ENCODE measurements around the gene SEC62. TPM values are rescaled to one million over a fixed set of nuclear protein-coding genes. Genes with fewer than 3 reads are reported as not detected.

The SEC62 gene
- total RNA-seq, 1 donor from 2014 or later: 101 TPM

DNA sequence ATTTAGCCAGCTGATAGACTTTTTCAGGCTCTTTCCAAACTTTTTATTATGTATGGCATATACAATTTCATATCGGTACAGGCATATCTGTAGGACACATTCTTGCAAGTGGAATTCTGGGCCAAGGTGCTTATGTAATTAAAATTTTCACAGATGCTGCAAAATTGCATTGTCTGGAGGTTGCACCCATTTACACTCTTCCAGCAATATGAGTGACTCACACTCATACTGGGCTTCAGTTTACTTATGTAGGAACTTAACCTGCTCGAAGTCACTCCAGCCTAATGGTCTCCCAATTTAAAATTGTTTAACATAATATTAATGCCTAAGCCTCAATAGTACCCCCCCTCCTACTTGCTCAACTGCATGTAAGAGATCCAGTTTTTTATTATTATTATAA is 11.2 kb upstream of the SEC62 start:
- H3K4me1 Mint-ChIP-seq (ENCODE audit: unreplicated experiment): no peaks in the 10 kb centered on the region
- H3K27me3 Mint-ChIP-seq: peaks cover 7% of the 10 kb centered on the region
- TF ChIP-seq, protein P1, sequence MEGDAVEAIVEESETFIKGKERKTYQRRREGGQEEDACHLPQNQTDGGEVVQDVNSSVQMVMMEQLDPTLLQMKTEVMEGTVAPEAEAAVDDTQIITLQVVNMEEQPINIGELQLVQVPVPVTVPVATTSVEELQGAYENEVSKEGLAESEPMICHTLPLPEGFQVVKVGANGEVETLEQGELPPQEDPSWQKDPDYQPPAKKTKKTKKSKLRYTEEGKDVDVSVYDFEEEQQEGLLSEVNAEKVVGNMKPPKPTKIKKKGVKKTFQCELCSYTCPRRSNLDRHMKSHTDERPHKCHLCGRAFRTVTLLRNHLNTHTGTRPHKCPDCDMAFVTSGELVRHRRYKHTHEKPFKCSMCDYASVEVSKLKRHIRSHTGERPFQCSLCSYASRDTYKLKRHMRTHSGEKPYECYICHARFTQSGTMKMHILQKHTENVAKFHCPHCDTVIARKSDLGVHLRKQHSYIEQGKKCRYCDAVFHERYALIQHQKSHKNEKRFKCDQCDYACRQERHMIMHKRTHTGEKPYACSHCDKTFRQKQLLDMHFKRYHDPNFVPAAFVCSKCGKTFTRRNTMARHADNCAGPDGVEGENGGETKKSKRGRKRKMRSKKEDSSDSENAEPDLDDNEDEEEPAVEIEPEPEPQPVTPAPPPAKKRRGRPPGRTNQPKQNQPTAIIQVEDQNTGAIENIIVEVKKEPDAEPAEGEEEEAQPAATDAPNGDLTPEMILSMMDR (conservative IDR thresholded peaks at IDR 0.05): no peak
- no peak overlapping the region for H3K27ac Mint-ChIP-seq
- H3K4me3 Mint-ChIP-seq: no peak overlapping the region
- H3K36me3 Mint-ChIP-seq: no peaks in the 10 kb centered on the region
- DNase-seq (ENCODE audit: extremely low spot score, unreplicated experiment): no peak
- H3K9me3 Mint-ChIP-seq: peaks cover 3% of the 10 kb centered on the region

DNA sequence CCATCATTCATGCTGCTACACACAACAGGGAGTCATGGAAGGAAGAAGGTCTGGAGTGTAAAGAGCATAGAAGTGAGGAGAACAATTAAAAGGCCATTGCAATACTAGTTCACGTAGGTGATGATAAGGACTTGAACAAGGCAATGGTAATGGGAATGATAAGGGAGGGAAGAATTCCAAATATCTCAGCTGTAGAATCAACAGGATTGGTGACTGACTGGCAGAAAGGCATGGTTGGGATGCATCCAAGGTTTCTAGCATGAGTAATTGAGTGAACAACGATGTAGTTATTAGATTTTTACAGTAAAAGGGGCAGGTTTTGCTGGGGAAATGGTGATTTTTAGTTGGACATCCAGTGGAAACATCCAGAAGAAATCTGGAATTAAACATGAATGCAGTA is 2.4 kb upstream of the SEC62 start:
- no peak for DNase-seq (ENCODE audit: extremely low spot score, unreplicated experiment)
- H3K36me3 Mint-ChIP-seq: no peaks in the 10 kb centered on the region
- no peak overlapping the region for H3K4me3 Mint-ChIP-seq
- no peak overlapping the region for H3K27ac Mint-ChIP-seq
- H3K4me1 Mint-ChIP-seq (ENCODE audit: unreplicated experiment): peaks cover 16% of the 10 kb centered on the region
- H3K27me3 Mint-ChIP-seq: peaks cover 14% of the 10 kb centered on the region
- no peaks in the 10 kb centered on the region for H3K9me3 Mint-ChIP-seq
- TF ChIP-seq, protein P1 (conservative IDR thresholded peaks at IDR 0.05): no peak

DNA sequence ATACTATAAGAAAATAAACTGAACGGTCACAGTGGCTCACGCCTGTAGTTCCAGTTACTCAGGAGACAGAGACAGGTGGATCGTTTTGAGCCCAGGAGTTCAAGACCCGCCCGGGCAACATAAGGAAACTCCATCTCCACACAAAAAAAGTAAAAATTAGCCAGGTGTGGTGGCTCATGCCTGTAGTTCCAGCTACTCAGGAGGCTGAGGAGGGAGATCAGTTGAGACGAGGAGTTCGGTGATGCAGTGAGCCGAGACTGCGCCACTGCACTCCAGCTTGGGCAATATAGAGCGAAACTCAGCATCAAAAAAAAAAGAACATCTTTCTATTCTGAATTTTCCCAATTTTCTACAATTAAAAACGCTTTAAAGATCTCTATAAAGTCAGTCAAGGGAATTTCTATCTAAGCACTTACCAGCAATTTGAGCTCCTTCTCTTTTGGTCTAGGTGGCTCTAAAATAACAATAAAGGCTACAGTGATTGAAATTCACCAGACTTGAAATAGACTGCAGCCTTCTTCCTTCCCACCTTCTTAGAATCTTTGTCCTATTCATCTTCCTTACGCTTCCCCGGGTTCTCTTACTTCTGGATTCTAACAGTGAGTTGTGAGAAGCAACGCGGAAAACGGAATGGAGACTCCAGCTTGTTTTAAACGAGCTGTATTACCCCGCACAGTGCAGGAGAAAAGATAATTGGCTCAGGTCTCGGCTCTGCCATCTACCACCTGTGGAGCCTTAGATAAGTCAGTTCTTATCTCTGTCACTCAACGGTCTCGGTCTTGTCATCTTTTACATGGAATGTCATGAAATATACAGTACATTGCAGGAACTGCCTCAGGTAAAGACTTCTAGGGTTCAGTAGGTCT is 812 bp upstream of the SEC62 start:
- Mint-ChIP-seq H3K27ac (peak overlapping the region; percentile 81), H3K27me3 (peaks cover 10% of the 10 kb centered on the region), H3K36me3 (no peaks in the 10 kb centered on the region), H3K4me1 (ENCODE audit: unreplicated experiment) (peaks cover 18% of the 10 kb centered on the region), H3K9me3 (no peaks in the 10 kb centered on the region), H3K4me3 (peak overlapping the region; percentile 88)
- no peak for DNase-seq (ENCODE audit: extremely low spot score, unreplicated experiment)
- TF ChIP-seq, protein P1 (conservative IDR thresholded peaks at IDR 0.05): no peak

DNA sequence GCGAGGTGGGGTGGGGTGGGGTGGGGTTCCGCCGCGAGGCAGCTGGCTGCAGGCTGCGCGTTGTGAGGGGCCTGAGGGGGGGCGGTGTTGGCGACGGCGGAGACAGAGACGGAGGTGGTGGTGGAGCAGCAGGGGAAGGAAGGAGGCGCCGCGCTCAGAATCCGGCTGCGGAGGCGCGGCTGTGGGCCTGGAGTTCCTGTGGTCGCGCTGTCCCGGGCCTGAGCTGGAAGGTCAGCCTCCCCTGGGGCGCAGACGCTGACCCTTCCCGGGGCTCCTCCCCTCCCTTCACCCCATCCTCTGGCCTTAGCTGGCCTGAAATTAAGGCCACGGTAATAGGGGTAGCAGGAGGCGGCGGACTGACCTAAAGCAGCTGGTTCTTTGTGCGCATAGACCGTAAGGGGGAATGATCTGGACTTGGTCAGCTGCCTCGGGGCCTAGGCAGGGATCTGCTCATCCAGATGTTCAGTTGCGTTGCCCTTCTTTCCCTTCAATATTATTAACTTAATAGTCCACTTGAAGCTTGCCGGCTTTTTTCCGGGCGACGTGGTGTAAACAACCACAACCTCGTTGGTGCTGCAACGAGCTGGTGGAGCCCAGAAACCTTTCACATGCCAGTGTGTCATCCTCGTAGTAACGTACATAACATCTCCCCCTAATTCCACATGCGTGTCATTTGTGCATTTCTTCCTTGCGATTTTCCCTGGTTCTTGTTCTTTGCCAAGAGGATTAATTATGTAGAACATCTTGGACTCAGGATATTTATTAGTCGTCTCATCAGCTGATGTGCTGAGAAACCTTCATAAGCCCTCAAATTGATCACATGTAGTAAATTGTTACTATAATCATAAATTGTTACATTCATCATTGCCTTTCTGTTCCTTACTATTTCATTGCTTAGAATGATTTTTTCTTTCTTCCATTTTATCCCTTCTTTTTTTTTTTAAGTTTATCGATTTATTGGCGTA is 626 bp downstream of the SEC62 start:
- H3K27me3 Mint-ChIP-seq: peaks cover 5% of the 10 kb centered on the region
- peak overlapping the region; percentile 81 for H3K27ac Mint-ChIP-seq
- peak overlapping the region; percentile 88 for H3K4me3 Mint-ChIP-seq
- H3K36me3 Mint-ChIP-seq: peaks cover 5% of the 10 kb centered on the region
- H3K4me1 Mint-ChIP-seq (ENCODE audit: unreplicated experiment): peaks cover 18% of the 10 kb centered on the region
- H3K9me3 Mint-ChIP-seq: no peaks in the 10 kb centered on the region
- peak; percentile 72 for DNase-seq (ENCODE audit: extremely low spot score, unreplicated experiment)
- TF ChIP-seq, protein P1 (conservative IDR thresholded peaks at IDR 0.05): no peak

GRCh38 chr3:169968224-169968885 is 1.7 kb downstream of the SEC62 start:
- H3K9me3 Mint-ChIP-seq: no peaks in the 10 kb centered on the region
- H3K4me1 Mint-ChIP-seq (ENCODE audit: unreplicated experiment): peaks cover 21% of the 10 kb centered on the region
- peaks cover 5% of the 10 kb centered on the region for H3K36me3 Mint-ChIP-seq
- H3K27ac Mint-ChIP-seq: peak overlapping the region; percentile 52
- TF ChIP-seq, protein P1 (conservative IDR thresholded peaks at IDR 0.05): no peak
- H3K4me3 Mint-ChIP-seq: peak overlapping the region; percentile 88
- H3K27me3 Mint-ChIP-seq: peaks cover 5% of the 10 kb centered on the region
- DNase-seq (ENCODE audit: extremely low spot score, unreplicated experiment): no peak
